A549 (cell line): Measurements from ENCODE around the gene CDA. TPM values are rescaled to one million over a fixed set of nuclear protein-coding genes. Genes with fewer than 3 reads are reported as not detected.

ENCODE experiments used
- ATAC-seq, 2 experiments: fragments of 200-7000 bp in 1 of 2; fragments of >200 bp in 1 of 2; cut with Nextera tagmentation in 1 of 2; cut with Tn5 transposase in 1 of 2; 3 replicates each; pipeline versions ENCODE4 v1.8.0 to v1.9.1; 2018 to 2020; ENCODE audit warnings: mild to moderate bottlenecking in 1 of 2, moderate library complexity in 1 of 2
- CTCF ChIA-PET: fragments of 300-600 bp; sonication (Branson Sonifier 250); formaldehyde crosslinking; extraction: SDS; loops from one replicate; lab custom pipeline; 2021; ENCODE audit warnings: antibody characterized with exemption, inconsistent platforms; lab: Yijun Ruan, JAX
- POLR2A ChIA-PET: fragments of 350-600 bp; formaldehyde crosslinking; extraction: SDS; loops from one replicate; lab custom pipeline; 2021; ENCODE audit warnings: antibody characterized with exemption, inconsistent platforms; lab: Yijun Ruan, JAX
- DNase-seq, 2 experiments: peaks; one replicate each; pipeline versions ENCODE4 v3.0.0 to v3.0.0-alpha.2; 2011 to 2016; ENCODE audit warnings: low read depth in 1 of 2, low spot score in 1 of 2
- FAIRE-seq: peaks from 2 replicates; lab custom pipeline; 2011; peaks lifted over from hg19 to GRCh38; lab: Jason Lieb, UNC
- H3K27ac ChIP-seq, 2 experiments: fragments of >200 bp; sonication (Bioruptor Twin); formaldehyde crosslinking; 3 replicates each; pipeline ENCODE4 v1.5.1; 2016 to 2017
- H3K4me1 ChIP-seq: fragments of >200 bp; sonication (Bioruptor Twin); formaldehyde crosslinking; 3 replicates; pipeline ENCODE4 v1.6.1; 2016
- H3K4me2 ChIP-seq: fragments of >200 bp; sonication (Bioruptor Twin); formaldehyde crosslinking; 3 replicates; pipeline ENCODE4 v1.6.1; 2016
- H3K4me3 ChIP-seq: fragments of >200 bp; sonication (Bioruptor Twin); formaldehyde crosslinking; 3 replicates; pipeline ENCODE4 v1.5.1; 2016
- H3K9me3 ChIP-seq: fragments of >200 bp; sonication (Bioruptor Twin); formaldehyde crosslinking; 3 replicates; pipeline ENCODE4 v1.6.1; 2016
- BCL3 ChIP-seq: fragments of >200 bp; sonication (Bioruptor Twin); formaldehyde crosslinking; IDR thresholded peaks from 3 replicates; pipeline ENCODE4 v1.6.1; 2016
- BHLHE40 ChIP-seq: IDR thresholded peaks from 2 replicates; pipeline ENCODE4 v1.6.1; 2012; ENCODE audit warnings: low read depth, low read length, inconsistent platforms
- CBX8 ChIP-seq: fragments of 200-600 bp; sonication (generic); IDR thresholded peaks from 2 replicates; pipeline ENCODE4 v1.6.1; 2016
- E2F6 ChIP-seq: IDR thresholded peaks from 2 replicates; pipeline ENCODE4 v1.6.1; 2012; ENCODE audit warnings: low read depth, borderline replicate concordance
- EHF ChIP-seq: fragments of 250-450 bp; sonication (Bioruptor Pico); IDR thresholded peaks from 2 replicates; pipeline ENCODE4 v1.5.0; 2020; ENCODE audit warnings: mild to moderate bottlenecking
- FOSB ChIP-seq: fragments of 250-450 bp; sonication (Bioruptor Pico); IDR thresholded peaks from 2 replicates; pipeline ENCODE4 v1.5.0; 2020; ENCODE audit warnings: mild to moderate bottlenecking, moderate library complexity
- FOXS1 ChIP-seq: fragments of 250-450 bp; sonication (Bioruptor Pico); IDR thresholded peaks from 2 replicates; pipeline ENCODE4 v1.5.0; 2020; ENCODE audit warnings: mild to moderate bottlenecking, moderate library complexity
- GATA3 ChIP-seq: IDR thresholded peaks from 2 replicates; pipeline ENCODE4 v1.6.1; 2012; ENCODE audit warnings: borderline replicate concordance
- HDAC2 ChIP-seq: fragments of 200-600 bp; sonication (generic); IDR thresholded peaks from 2 replicates; pipeline ENCODE4 v1.6.1; 2016
- HMGXB4 ChIP-seq: fragments of 250-450 bp; sonication (Bioruptor Pico); IDR thresholded peaks from 2 replicates; pipeline ENCODE4 v1.5.0; 2021; ENCODE audit warnings: mild to moderate bottlenecking, moderate library complexity, borderline replicate concordance
- HOXB5 ChIP-seq: fragments of 250-450 bp; sonication (Bioruptor Pico); IDR thresholded peaks from 2 replicates; pipeline ENCODE4 v1.5.0; 2020; ENCODE audit warnings: mild to moderate bottlenecking, moderate library complexity
- JUN ChIP-seq, 2 experiments: fragments of >200 bp; sonication (Bioruptor Twin); formaldehyde crosslinking; IDR thresholded peaks; 2 replicates in 1 of 2; 3 replicates in 1 of 2; pipeline ENCODE4 v1.6.1; 2016 to 2017
- KDM1A ChIP-seq: fragments of 200-600 bp; sonication (generic); IDR thresholded peaks from 2 replicates; pipeline ENCODE4 v1.6.1; 2016; ENCODE audit warnings: low read depth, mild to moderate bottlenecking
- MAX ChIP-seq: IDR thresholded peaks from 2 replicates; pipeline ENCODE4 v1.6.1; 2012
- NFE2L2 ChIP-seq: fragments of 150-350 bp; conservative IDR thresholded peaks from 2 replicates; pipeline ENCODE4 v1.6.1; 2014; ENCODE audit warnings: low read length
- POLR2A ChIP-seq: IDR thresholded peaks from 2 replicates; pipeline ENCODE4 v1.6.1; 2012; ENCODE audit warnings: mild to moderate bottlenecking, low read length
- POLR2AphosphoS2 ChIP-seq: conservative IDR thresholded peaks from 2 replicates; pipeline ENCODE4 v1.6.1; 2012; ENCODE audit warnings: low read length, improper control_type of control experiment, inconsistent platforms
- SREBF2 ChIP-seq: fragments of 450-650 bp; IDR thresholded peaks from 2 replicates; pipeline ENCODE4 v1.6.1; 2014; ENCODE audit warnings: mild to moderate bottlenecking, moderate library complexity
- TFCP2L1 ChIP-seq: fragments of 250-450 bp; sonication (Bioruptor Pico); IDR thresholded peaks from 2 replicates; pipeline ENCODE4 v1.5.0; 2021; ENCODE audit warnings: mild to moderate bottlenecking
- TP53 ChIP-seq: fragments of 250-450 bp; sonication (Bioruptor Pico); IDR thresholded peaks from 2 replicates; pipeline ENCODE4 v1.5.0; 2021; ENCODE audit warnings: mild to moderate bottlenecking, moderate library complexity
- USF2 ChIP-seq: fragments of 450-650 bp; IDR thresholded peaks from 2 replicates; pipeline ENCODE4 v1.6.1; 2014; ENCODE audit warnings: antibody characterized with exemption
- WGBS: methylation state at CpG from one replicate; pipeline ENCODE4 v1.1.6; 2017; ENCODE audit errors: missing lambda C conversion rate; 5-methylcytosine and 5-hydroxymethylcytosine counted together
- polyA plus RNA-seq, 4 experiments: library from polyadenylated mRNA; depleted of rRNA in 3 of 4; stranded (reverse); fragments of >200 nt; fragmentation: RNase III in 1 of 4; extraction: RNeasy Plus Mini Kit Qiagen cat#74134 plus additional on column Dnase treatment in 1 of 4; gene quantifications; 2 replicates in 3 of 4; 3 replicates in 1 of 4; pipeline ENCODE4 v1.2.3, GENCODE V29; 2011 to 2017
- TF ChIP-seq, protein P1 (sequence below): IDR thresholded peaks from 2 replicates; pipeline ENCODE4 v1.6.1; 2012

CDA gene
- polyA plus RNA-seq, 2 of the 4 experiments (the other 2 are of a cell fraction) = 11.2 to 44.6 TPM

GRCh38 chr1:20634065-20634593 is 45.2 kb downstream of the CDA start:
- DNase-seq (no peak), ATAC-seq (peak in 1 of 2 experiments; percentile 14; a peak in 2 of 6 replicates)
- peaks cover 18% of the 10 kb centered on the region for H3K4me1 ChIP-seq
- peak overlapping the region; percentile 98 for H3K4me2 ChIP-seq
- TF ChIP-seq E2F6 (no peak), JUN (IDR thresholded peaks at IDR 0.05) (no peak), FOXS1 (CRISPR knock-in tag) (no peak), EHF (no peak), MAX (no peak), GATA3 (no peak), HMGXB4 (CRISPR knock-in tag) (no peak), HOXB5 (no peak), NFE2L2 (no peak)
- TF ChIP-seq, all 56 proteins: peak for 0
- CTCF ChIA-PET = interaction anchor here (0.7 to 5.9 kb wide), 23 partner anchors 8 to 123 kb away, joined by 3 to 90 read pairs (median 6); partner anchors contain the start of genes CDA and FAM43B
- Histone ChIP-seq H3K4me3 (peak overlapping the region; percentile 100), H3K27ac (peak overlapping the region; percentile 92), H3K9me3 (no peaks in the 10 kb centered on the region)
- no peak for FAIRE-seq
- POLR2A ChIA-PET = interaction anchor here (0.6 to 1.9 kb wide), 8 partner anchors 13 to 575 kb away, joined by 3 to 8 read pairs (median 3); partner anchors contain the start of genes DDOST and FAM43B
- 26% methylated on average over 11 of the region's 11 CpGs for WGBS

GRCh38 chr1:20634594-20635084 is 45.7 kb downstream of the CDA start:
- ATAC-seq = peak in 1 of 2 experiments; percentile 64; a peak in 3 of 6 replicates
- POLR2A ChIA-PET = interaction anchor here (0.9 to 1.9 kb wide), 2 partner anchors 82 to 96 kb away, joined by 5 to 7 read pairs; partner anchors contain the start of gene FAM43B
- peak overlapping the region; percentile 92; a peak in 5 of 6 replicates for H3K27ac ChIP-seq

GRCh38 chr1:20636785-20637347 is 48.0 kb downstream of the CDA start:
- no peaks in the 10 kb centered on the region for H3K9me3 ChIP-seq
- 89% methylated on average over 8 of the region's 8 CpGs for WGBS
- H3K4me1 ChIP-seq = peaks cover 18% of the 10 kb centered on the region
- TF ChIP-seq POLR2A (no peak), TFCP2L1 (CRISPR knock-in tag) (no peak), SREBF2 (no peak), EHF (no peak), FOSB (CRISPR knock-in tag) (no peak), HDAC2 (no peak), USF2 (no peak), CBX8 (no peak), KDM1A (no peak), BCL3 (no peak), POLR2AphosphoS2 (no peak)
- TF ChIP-seq, protein P1, sequence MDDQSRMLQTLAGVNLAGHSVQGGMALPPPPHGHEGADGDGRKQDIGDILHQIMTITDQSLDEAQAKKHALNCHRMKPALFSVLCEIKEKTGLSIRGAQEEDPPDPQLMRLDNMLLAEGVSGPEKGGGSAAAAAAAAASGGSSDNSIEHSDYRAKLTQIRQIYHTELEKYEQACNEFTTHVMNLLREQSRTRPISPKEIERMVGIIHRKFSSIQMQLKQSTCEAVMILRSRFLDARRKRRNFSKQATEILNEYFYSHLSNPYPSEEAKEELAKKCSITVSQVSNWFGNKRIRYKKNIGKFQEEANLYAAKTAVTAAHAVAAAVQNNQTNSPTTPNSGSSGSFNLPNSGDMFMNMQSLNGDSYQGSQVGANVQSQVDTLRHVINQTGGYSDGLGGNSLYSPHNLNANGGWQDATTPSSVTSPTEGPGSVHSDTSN = no peak
- TF ChIP-seq, all 56 proteins: peak for 0
- H3K4me2 ChIP-seq = no peak overlapping the region
- H3K4me3 ChIP-seq = no peak overlapping the region
- no peak for DNase-seq
- ATAC-seq = no peak
- FAIRE-seq = no peak
- ChIA-PET CTCF (interaction anchor here (0.6 to 8.6 kb wide), 6 partner anchors 11 to 255 kb away, joined by 3 to 101 read pairs (median 4); partner anchors contain the start of gene DDOST), POLR2A (no interaction called here)
- no peak overlapping the region for H3K27ac ChIP-seq

More at GRCh38 chr1:20634594-20635084, 45.7 kb downstream of the CDA start:
- H3K9me3 ChIP-seq = no peaks in the 10 kb centered on the region
- DNase-seq (no peak), FAIRE-seq (no peak)
- no peak for TF ChIP-seq BHLHE40
- TF ChIP-seq TP53 (CRISPR knock-in tag) = no peak
- WGBS = 52% methylated on average over 4 of the region's 4 CpGs
- H3K4me1 ChIP-seq = peaks cover 18% of the 10 kb centered on the region
- H3K4me3 ChIP-seq = peak overlapping the region; percentile 100
- peak overlapping the region; percentile 98 for H3K4me2 ChIP-seq
- CTCF ChIA-PET = interaction anchor here (1.1 to 5.9 kb wide), 5 partner anchors 8 to 111 kb away, joined by 6 to 90 read pairs (median 17); no protein-coding TSS in a partner anchor
